NCI-H187 treated with DMSO at 0.1 percent for 48 hours (cell line): Measurements from ENCODE around the gene RILPL2.
"Not testable (repeated sequence)": the region's sequence is repeated elsewhere in the genome, so short reads cannot be mapped to it uniquely, and the experiment has no call there.

Experiments
- DNase-seq: peaks from one replicate; lab custom pipeline; 2025; lab: John Stamatoyannopoulos, UW

Gene RILPL2

DNA sequence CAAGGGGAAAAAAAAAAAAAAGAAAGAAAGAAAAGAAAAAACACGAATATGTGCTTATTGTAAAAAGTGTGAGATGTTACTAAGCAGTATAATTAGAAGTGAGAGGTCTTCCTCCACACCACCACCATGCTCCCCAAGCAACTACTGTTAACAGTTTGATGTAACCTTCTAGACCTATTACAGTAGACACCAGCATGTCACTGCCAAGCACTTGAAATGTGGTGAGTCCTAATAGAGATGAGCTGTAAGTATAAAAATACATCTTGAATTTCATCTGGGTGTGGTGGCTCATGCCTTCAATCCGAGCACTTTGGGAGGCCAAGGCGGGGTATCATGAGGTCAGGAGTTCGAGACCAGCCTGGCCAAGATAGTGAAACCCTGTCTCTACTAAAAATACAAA lies 13.4 kb upstream of the RILPL2 start:
- no peak for DNase-seq

DNA sequence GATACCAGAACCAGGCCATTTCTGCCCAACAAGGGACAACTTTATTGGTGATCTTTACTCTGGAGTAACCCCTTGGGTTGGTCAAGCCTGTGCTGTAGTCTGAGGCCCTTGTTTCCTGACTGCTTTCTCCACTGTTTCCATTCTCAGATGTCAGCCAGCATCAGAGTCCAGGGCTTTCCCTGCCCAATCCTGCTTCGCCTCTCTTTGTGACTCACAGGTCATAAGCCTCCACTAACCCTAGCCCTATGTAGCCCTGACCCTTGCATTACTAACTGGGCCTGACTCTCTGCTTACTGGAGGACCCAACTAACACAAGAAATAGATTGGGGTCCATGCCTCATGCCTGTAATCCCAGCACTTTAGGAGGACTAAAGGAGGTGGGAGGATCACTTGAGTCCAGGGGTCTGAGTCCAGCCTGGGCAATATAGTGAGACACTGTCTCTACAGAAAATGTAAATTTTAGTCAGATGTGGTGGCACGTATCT lies 12.8 kb upstream of the RILPL2 start:
- no peak for DNase-seq

DNA sequence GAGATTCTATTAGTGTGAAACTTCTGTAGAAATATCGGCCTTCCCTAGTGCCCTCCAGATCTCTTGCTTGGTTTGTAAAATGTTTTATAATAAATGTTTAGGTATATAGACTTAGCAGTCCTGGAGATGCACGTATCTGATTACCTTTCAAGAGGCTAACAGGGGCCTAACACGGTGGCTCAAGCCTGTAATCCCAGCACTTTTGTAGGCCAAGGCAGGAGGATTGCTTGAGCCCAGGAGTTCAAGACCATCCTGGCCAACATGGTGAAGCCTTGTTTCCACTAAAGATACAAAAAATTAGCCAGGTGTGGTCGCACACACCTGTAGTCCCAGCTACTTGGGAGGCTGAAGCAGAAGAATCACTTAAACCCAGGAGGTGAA lies 9.8 kb upstream of the RILPL2 start:
- no peak for DNase-seq

DNA sequence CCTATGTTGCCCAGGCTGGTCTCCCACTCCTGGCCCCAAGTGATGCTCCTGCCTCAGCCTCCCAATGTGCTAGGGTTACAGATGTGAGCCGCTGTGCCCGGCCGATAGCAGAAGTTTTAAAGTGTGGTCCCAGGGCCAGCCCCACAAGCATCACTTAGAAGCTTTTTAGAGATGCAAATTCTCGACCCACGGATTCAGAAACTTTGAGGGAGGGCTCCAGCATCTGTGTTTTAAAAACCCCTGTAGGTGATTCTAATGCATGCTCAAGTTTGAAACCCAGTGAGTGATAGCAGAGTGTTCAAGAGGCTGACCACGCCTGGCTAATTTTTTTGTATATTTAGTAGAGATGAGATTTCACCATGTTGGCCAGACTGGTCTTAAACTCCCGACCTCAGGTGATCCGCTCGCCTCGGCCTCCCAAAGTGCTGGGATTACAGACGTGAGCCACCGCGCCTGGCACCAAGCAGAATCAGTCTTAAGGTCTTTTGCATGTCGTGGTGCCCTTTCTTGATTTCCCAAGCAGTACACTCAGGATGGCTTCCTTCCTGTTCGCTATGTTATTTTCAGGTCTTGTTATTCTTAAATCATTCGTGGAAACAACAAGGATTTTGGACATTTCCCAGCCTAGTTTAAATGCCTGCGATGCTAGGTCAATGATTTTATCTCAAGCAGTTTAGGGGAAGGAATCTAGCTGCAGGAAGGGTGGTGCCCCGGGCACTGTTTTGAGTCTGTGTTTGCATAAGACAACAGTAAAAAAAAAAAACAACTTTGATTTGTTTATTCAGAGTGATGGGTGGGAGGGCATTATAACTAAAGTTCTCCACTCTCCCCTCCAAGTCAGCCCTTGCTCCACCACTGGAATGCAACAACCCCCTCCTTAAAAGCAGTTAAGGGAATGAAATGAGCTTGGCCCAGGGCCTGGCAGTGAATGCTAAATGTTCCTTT lies 9.2 kb upstream of the RILPL2 start:
- DNase-seq: no peak

DNA sequence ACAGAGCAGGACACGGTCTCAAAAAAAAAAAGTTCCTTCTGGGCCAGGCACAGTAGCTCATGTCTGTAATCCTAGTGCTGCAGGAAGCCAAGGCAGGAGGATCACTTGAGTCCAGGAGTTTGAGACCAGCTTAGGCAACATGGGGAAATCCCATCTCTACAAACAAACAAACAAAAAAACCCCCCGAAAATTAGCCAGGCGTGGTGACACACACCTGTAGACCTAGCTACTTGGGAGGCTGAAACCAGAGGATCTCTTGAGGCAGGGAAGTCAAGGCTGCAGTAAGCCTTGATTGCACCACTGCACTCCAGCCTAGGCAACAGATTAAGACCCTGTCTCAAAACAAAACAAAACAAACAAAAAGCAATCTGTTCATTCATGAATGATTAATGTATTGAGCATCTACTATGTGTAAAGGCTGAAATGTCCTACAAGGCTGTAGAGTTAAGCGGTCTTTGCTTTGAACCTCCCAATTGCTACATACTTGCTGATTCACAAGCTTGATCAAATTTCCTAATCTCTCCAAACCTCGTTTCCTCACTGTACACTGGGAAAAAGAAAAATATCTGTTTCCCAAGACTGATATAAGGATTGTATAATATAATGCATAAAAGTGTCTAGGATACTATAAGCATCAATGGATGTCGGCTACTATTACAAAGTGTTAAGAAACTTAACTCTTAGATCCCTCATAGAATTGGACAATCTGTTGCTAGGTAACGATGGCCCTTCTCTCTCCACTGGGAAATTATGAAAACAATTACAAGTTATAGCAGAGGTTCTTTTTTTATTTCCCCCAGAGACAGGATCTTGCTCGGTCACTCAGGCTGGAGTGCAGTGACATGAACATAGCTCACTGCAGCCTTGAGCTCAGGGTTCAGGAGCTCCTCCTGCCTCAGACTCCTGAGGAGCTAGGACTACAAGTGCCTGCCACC lies 7.9 kb upstream of the RILPL2 start:
- no peak for DNase-seq

DNA sequence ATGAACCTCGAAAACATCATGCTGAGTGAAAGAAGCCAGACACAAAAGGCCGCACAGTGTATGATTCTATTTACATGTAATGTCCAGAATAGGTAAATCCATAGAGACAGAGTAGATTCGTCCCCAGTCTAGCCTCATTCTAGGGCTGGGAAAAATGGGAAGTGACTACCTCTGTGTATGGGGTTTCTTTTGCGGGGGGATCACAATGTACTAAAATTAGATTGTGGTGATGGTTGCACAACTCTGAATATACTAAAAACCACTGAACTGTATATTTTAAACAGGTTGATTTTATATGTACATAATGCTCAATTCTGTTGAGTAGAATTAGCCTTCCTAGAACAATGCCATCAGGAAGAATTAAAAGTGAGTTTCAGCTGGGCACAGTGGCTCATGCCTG lies 6.3 kb upstream of the RILPL2 start:
- DNase-seq: no peak

DNA sequence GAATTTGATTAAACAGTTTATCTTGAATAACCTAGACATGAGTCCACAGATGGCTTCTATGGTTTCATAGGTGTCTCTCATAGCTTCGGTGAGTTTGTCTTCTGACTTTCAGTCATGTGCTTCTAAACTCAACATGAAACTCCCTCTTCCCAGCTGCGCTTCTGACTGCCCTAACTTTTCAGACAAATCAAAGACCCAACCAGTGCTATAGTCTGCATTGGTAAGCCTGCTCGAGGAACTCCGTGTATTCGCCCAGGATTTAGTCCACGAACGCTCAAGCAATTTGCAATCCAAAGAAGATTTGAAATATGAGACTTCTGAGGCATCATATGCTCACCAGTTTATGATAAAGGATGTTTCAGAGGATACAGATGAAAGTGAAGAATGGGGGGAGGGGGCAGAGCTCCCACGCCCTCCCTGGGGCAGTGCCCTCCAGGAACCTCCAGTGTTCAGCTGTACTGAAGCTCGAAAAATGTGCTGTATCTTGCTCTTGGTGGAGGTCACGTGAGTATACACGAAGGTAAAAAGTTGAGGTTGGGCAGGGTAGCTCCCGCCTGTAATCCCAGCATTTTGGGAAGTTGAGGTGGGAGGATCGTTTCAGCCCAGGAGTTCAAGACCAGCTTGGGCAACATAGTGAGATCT lies 5.2 kb upstream of the RILPL2 start:
- DNase-seq: no peak

DNA sequence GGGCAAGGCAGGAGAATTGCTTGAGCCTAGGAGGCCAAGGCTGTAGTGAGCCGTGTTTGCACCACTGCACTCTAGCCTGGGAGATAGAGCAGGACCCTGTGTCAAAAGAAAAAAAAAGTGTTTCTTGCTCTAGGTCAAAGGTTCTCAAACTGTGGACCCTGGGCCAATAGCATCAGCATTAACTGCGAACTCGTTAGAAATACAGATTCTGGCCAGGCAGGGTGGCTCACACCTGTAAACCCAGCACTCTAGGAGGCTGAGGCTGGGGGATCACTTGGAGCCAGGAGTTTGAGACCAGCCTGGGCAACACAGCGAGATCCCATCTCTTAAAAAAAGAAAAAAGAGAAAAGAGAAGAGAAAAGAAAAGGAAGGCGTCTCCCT lies 858 bp downstream of the RILPL2 start:
- DNase-seq: no peak

DNA sequence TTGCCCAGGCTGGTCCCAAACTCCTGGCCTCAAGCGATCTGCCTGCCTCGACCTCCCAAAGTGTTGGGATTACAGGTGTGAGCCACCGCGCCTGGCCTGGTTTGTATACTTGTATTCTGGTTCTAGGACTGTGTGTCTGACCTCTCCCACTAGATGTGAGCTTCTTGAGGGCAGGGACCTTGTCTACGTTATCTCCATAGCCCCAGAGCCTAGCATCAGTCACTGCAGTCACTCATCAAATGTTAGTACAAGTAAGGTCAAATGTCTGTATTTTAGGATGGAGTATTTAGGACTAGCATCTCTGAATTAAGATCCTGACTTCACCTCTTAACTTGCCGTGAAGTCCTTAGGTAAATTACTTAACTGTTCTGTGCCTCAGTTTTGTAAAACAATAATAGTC lies 2.9 kb downstream of the RILPL2 start:
- DNase-seq: no peak

DNA sequence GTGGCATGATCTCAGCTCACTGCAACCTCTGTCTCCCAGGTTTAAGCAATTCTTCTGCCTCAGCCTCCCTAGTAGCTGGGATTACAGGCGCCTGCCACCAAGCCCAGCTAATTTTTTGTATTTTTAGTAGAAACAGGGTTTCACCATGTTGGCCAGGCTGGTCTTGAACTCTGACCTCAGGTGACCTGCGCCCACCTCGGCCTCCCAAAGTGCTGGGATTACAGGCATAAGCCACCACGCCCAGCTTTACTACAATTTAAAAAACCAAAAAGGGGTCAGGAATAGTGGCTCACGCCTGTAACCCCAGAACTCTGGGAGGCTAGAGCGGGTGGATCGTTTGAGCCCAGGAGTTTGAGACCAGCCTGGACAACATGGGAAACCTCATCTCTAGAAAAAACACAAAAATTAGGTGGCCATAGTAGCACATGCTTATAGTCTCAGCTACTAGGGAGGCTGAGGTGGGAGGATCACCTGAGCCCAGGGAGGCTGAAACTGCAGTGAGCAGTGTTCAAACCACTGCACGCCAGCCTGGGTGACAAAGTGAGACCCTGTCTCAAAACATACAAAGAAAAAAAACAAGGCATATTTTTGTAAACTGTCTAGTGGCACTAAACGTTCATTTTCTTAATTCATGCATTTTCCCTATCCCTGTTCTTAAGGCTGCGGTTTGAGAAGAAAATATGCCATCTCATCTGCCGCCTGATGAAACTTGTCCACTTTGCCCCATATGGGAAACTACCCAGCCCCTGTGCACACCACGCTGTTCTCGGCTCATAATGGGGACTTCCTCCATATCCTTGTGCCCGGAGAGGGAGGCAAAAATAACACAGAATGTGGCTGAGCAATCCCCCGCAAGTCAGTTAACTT lies 4.3 kb downstream of the RILPL2 start:
- not testable (repeated sequence) for DNase-seq

DNA sequence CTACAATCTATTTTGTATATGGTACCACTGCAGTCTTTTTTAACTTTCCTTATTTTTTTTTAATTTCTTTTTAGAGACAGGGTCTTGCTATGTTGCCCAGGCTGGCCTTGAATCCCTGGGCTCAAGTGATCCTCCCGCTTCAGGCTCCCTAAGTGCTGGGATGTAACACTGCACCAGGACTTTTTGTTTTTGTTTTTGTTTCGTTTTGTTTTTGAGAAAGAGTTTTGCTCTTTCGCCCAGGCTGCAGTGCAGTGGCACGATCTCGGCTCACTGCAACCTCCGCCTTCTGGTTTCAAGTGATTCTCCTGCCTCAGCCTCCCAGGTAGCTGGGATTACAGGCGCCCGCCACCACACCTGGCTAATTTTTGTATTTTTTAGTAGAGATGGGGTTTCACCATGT lies 7.4 kb downstream of the RILPL2 start:
- DNase-seq: not testable (repeated sequence)

DNA sequence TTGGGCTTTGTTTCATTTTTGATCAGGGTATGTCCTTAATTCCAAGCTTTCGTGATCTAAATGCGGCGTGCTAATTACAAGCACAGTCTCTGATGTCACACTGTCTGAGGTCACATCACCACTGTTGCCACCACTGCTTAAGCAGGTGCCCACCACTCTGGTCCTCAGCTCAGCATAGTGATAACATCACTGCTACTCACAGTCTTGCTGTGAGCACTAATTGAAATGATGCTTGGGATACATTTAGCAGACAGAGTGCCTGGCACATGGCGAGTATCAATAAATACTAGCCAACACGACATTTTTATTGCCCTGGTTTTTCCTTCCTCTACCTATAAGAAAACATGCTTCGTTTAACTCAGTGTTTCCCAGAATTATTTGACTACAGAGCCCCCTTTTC lies 7.9 kb downstream of the RILPL2 start:
- no peak for DNase-seq

DNA sequence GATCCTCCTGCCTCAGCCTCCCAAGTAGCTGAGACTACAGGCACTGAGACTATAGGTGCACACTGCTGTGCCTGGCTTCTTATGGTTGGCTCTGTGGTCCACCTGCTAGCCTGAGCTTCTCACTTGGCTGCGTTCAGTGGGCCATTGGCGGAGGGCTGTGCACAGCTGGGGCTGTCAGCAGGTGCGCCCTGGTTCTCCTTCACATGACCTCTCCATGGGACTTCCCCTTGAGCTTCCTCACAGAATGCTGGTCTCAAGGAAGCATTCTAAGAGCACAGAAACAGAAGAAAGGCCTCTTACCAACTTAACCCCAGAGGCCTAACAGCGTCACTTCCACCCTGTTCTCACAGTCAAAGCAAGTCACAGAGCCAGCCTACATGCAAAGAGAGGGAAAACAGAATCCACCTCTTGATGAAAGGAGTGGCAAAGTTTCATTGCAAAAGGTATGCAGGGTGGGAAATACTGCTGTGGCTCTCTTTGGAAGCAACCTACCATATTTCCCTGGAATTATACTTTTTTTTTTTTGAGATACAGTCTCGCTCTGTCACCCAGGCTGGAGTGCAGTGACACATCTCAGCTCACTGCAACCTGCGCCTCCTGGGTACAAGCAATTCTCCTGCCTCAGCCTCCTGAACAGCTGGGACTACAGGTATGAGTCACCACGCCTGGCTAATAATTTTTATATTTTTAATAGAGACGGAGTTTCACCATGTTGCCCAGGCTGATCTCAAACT lies 9.3 kb downstream of the RILPL2 start:
- DNase-seq: no peak

DNA sequence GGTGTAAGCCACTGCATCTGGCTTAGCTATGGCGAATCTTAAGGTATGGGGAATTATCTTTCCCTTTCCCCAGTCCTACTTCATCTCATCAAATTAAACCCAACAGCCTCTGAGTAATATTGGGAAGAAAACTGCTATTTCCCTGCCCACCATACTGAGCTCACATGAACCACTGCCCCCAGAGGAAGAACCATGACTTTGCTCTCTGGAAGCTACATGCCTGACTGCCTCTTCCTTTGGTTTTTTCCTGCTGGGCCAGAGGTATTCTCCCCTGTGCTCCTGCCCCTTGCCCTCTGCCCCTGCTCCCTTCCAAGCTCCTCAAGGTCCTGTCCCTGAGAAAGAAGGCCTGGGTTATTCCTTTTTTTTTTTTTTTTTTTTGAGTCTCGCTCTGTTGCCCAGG lies 15.2 kb downstream of the RILPL2 start:
- no peak for DNase-seq

DNA sequence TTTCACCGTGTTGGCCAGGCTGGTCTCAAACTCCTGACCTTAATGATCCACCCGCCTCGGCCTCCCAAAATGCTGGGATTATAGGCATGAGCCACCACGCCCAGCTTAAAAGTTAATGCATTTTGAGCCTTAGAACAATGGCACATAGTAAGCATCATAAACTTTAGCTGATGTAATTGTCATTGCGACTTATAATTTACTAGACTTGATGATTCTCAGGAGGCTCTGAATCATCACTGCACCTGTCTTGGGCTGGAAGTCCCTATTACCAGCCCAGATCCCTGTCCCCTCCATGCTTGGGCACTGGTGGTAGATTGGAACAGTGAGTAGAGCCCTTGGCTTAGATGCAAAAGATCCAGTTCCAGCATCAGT lies 26.5 kb downstream of the RILPL2 start:
- no peak for DNase-seq

DNA sequence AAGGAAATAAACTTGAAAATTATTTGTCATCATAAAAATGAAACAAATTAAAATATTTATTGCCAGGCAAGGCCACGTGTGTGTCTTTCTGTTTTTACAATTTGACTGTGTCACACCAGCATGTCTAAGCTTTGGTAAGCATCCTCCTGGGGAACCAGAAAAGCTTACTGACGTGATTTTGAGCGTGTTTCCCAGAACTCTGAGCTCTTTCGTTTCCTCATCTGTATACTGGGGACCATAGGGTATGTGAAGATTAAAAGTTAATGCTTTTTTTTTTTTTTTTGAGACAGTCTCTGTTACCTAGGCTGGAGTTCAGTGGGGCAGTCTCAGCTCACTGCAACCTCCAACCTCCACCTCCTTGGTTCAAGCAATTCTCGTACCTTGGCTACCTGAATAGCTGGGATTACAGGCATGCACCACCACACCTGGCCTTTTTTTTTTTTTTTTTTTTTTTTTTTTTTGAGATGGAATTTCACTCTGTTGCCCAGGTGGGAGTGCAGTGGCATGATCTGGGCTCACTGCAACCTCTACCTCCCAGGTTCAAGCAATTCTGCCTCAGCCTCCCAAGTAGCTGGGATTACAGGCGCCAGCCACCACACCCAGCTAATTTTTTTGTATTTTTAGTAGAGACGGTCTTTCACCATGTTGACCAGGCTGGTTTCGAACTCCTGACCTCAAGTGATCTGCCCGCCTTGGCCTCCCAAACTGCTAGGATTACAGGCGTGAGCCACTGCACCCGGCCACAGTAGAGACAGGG lies 27.0 kb downstream of the RILPL2 start:
- not testable (repeated sequence) for DNase-seq

DNA sequence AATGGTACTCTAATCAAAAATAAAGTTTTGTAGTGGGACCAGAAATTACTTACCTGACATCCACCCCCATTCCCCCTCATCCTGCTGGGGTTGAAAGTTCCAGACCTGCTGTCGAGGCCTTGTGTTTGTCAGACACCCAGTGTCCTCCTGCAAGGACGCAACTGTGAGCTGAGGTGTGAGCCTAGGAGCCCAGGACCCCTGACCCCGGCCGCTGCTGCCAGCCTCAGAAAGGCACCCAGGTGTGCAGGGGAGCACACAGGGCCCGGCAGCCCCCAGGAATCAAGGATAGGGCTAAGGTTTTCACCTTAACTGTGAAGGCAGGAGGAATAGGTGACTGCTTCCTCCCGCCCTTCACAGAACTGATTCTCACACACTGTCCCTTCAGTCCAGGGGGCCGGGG lies 27.9 kb downstream of the RILPL2 start:
- DNase-seq: not testable (repeated sequence)

DNA sequence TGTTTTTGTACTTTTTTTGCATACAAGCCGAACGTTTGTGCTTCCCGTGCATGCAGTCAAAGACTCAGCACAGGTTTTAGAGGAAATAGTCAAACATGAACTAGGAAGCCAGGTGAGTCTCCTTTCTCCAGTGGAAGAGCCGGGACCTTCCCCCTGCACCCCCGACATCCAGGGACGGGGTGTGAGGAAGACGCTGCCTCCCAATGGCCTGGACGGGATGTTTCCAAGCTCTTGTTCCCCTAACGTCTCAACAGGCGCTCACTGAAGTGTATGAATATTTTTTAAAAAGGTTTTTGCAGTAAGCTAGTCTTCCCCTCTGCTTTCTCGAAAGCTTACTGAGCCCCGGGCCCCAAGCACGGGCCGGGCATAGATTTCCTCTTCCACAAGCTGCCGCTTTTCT lies 28.6 kb downstream of the RILPL2 start:
- DNase-seq: not testable (repeated sequence)

DNA sequence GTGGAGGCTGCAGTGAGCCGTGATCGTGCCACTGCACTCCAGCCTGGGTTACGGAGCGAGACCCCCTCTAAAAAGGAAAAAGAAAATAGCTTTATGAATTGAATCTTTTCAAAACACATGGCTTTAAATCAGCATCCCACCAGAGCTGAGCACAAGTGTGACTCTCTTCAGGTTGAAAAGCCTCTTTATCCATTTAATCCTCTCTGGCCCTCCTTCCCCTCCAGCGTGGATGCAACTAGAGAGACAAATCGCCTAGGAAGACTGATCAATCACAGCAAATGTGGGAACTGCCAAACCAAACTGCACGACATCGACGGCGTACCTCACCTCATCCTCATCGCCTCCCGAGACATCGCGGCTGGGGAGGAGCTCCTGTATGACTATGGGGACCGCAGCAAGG lies 29.2 kb downstream of the RILPL2 start:
- not testable (repeated sequence) for DNase-seq

DNA sequence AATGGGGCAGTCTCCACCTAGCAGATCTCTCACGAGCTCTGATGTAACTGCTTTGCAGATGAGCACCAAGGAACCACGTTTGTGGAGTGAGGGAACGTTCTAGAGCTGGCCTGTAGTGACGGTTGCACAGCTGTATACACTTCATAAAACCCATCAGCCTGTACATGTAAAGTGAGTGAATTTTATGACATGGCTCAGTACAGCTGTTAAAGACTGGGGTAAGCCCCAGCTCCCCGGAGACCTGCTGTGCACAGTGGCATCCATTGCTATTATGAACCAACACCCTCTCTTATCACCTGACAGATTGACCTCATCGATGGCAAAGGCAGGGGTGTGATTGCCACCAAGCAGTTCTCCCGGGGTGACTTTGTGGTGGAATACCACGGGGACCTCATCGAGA lies 31.9 kb downstream of the RILPL2 start:
- no peak for DNase-seq
